ENCODE results near the gene LRGUK. TPM values are rescaled to one million over a fixed set of nuclear protein-coding genes. Genes with fewer than 3 reads are reported as not detected.

The LRGUK gene
- total and polyA plus RNA-seq, 2 of the 4 experiments (the other 2 are of a cell fraction), result 0.07 TPM; not detected in 1

GRCh38 chr7:134203186-134203889 lies 76.2 kb downstream of the LRGUK start:
- H3K23ac ChIP-seq (ENCODE audit: low read depth, low read length), result no peak overlapping the region
- H2AK5ac ChIP-seq (ENCODE audit: low read depth, low read length), result no peak overlapping the region
- no peak overlapping the region for H2AFZ ChIP-seq (replicated peaks; ENCODE audit: low read length, poor library complexity)
- no peak overlapping the region for H2BK15ac ChIP-seq (ENCODE audit: low read depth, low read length)
- POLR2A ChIA-PET (ENCODE audit: unreplicated experiment), result no interaction called here
- no peaks in the 10 kb centered on the region for H3K36me3 ChIP-seq (ENCODE audit: control insufficient read depth, insufficient read depth, low read length)
- H2BK5ac ChIP-seq (ENCODE audit: low read depth, low read length, poor library complexity, severe bottlenecking), result no peak overlapping the region
- in situ Hi-C loops (cut with MboI; ENCODE audit: low sequenced_read_pairs) (no loop called here), dilution Hi-C loops (cut with HindIII; ENCODE audit: low sequenced_read_pairs, unreplicated experiment) (no loop called here), intact Hi-C loops (cut with micrococcal nuclease) (no loop called here)
- no peak overlapping the region for H4K8ac ChIP-seq (ENCODE audit: low read depth in 2 of 2, low read length in 2 of 2)
- H3K4me3 ChIP-seq (ENCODE audit: insufficient read depth, low read depth, low read length), result no peak overlapping the region
- ATAC-seq (ENCODE audit: low read depth), result no peak
- no peaks in the 10 kb centered on the region for H3K79me1 ChIP-seq (ENCODE audit: low read depth in 1 of 2, low read length in 2 of 2)
- WGBS, 2 experiments (ENCODE audit: extremely low coverage in 2 of 2, insufficient read length in 1 of 2), result no CpG with 5 or more reads among the region's 4 CpGs
- no peak overlapping the region for H3K4ac ChIP-seq (ENCODE audit: low read depth, low read length)
- TF ChIP-seq ELK1 (IDR thresholded peaks at IDR 0.05; ENCODE audit: borderline replicate concordance, low read depth, low read length) (no peak), CHD1 (IDR thresholded peaks at IDR 0.05; ENCODE audit: low read depth, low read length) (no peak), RCOR1 (IDR thresholded peaks at IDR 0.05; ENCODE audit: insufficient replicate concordance, low read length) (no peak), CTCF (conservative IDR thresholded peaks at IDR 0.05; ENCODE audit: low read depth, low read length) (no peak), MXI1 (IDR thresholded peaks at IDR 0.05; ENCODE audit: borderline replicate concordance, low read depth, low read length) (no peak), POLR2A (IDR thresholded peaks at IDR 0.05; ENCODE audit: low read depth, low read length) (no peak), BHLHE40 (IDR thresholded peaks at IDR 0.05; ENCODE audit: low read depth, low read length) (no peak), MAFK (IDR thresholded peaks at IDR 0.05; ENCODE audit: low read depth, low read length) (no peak), SMC3 (IDR thresholded peaks at IDR 0.05; ENCODE audit: low read depth, low read length) (no peak), RFX5 (IDR thresholded peaks at IDR 0.05; ENCODE audit: low read depth, low read length) (no peak)
- no peak overlapping the region for H3K18ac ChIP-seq (ENCODE audit: low read depth, low read length)
- no peak overlapping the region for H2BK120ac ChIP-seq (ENCODE audit: low read depth, low read length)
- H3K27ac ChIP-seq (ENCODE audit: insufficient read depth, low read length), result no peak overlapping the region
- CTCF ChIA-PET, result no interaction called here
- no peak overlapping the region for H3K9ac ChIP-seq (ENCODE audit: low read depth, low read length)
- H3K4me2 ChIP-seq (ENCODE audit: low read depth, low read length), result no peak overlapping the region
- no peak for DNase-seq
- no peaks in the 10 kb centered on the region for H3K9me1 ChIP-seq (ENCODE audit: insufficient read depth, low read length)
- H3K56ac ChIP-seq (ENCODE audit: extremely low read depth, insufficient read depth, low read length), result no peak overlapping the region
- BruUV-seq (replicated peaks), result no TSS peak
- no peak overlapping the region for H4K91ac ChIP-seq (ENCODE audit: insufficient read depth, low read depth, low read length)
- H4K20me1 ChIP-seq (ENCODE audit: insufficient read depth, low read length), result no peaks in the 10 kb centered on the region
- no peaks in the 10 kb centered on the region for H3K4me1 ChIP-seq (ENCODE audit: control insufficient read depth, insufficient read depth, low read length)
- no peaks in the 10 kb centered on the region; the same call in 1 of the 2 replicates for H3K27me3 ChIP-seq (ENCODE audit: control insufficient read depth, insufficient read depth, low read length)
- no peak overlapping the region for H2AK9ac ChIP-seq (replicated peaks; ENCODE audit: low read depth, low read length, poor library complexity)
- no peak overlapping the region for H4K5ac ChIP-seq (ENCODE audit: low read depth, low read length)
- no peak overlapping the region for H2BK20ac ChIP-seq (ENCODE audit: low read depth, low read length)
- H3K14ac ChIP-seq (replicated peaks; ENCODE audit: low read depth, low read length), result no peak overlapping the region
- no peaks in the 10 kb centered on the region for H3K9me3 ChIP-seq (ENCODE audit: control insufficient read depth, insufficient read depth, low read length)
